Bladder microvascular endothelial cell (primary cell): Measurements from ENCODE around the gene PPP1R1C. TPM values are rescaled to one million over a fixed set of nuclear protein-coding genes. Genes with fewer than 3 reads are reported as not detected.

Experiments used
- total RNA-seq: library from RNA; depleted of rRNA; stranded (reverse); fragments of >200 nt; gene quantifications from 2 replicates; pipeline ENCODE4 v1.2.3, GENCODE V29; 2014

PPP1R1C gene
- 0.25 and 0.97 TPM in 2 replicates for total RNA-seq

DNA sequence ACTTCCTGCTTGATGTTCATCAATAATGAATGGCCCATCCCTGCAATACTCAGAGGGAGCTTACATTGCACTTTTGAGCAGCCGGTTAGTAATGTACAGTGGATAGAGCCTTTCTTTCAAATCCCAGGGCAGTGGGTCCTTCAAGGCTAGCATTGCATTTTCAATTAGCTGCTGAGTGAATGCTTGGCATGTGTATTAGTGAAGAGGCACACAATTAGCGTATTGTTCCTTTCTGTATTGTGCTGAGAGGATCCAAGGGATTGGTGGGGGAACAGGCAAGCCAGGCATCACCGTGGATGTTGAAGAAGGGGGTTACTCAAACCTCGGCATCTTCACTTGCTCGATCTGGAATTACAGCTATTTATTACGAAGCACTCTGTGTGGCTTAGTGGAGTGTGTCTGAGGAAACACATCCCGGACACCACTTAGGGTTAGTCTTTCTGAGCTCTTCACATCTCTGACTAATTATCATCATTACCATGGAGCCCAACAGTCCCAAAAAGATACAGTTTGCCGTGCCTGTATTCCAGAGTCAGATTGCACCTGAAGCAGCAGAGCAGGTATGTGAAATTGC, at the start of gene PPP1R1C:
PPP1R1C (plus strand) TSS at position 222 of the 574 bp plus-strand sequence; CDS start at position 480, 258 bp downstream.

Other genes starting within 250 kb of the PPP1R1C start
- 141 and 185 TPM in 2 replicates for gene ITPRID2, start 94.1 kb upstream of the PPP1R1C start, total RNA-seq